Measurements from ENCODE around the gene COPG2.
A peak's percentile ranks its signal among the peaks of the same experiment; 100 is the strongest.
"Not testable (repeated sequence)": the region's sequence is repeated elsewhere in the genome, so short reads cannot be mapped to it uniquely, and the experiment has no call there.

Gene COPG2

DNA sequence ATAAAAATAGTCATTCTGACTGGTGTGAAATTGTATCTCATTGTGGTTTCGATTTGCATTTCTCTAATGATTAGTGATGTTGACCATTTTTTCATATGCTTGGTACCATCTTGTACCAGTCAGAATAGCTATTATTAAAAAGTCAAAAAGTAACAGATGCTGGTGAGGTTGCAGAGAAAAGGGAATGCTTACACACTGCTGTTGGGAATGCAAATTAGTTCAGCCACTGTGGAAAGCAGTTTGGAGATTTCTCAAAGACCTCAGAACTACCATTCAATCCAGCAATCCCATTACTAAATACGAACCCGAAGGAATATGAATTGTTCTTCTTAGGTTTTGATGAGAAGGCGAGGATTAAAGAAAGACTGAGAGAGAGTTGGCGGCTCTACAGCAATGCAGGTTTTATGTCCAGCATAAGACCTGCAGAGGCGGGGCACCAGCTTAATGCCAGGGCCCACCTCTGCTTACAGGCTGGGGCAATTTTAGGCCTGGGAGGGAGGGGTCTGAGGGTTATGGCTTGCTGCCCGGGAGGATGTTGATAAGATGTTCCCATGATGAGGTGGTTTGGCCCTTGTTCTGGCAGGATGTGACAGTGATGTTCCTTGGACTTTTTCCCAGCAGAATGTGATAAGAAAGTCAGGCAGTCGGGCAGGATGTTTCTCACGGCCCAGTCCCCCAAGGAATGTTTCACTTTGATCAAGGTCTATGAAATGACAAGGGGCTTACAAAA lies 102.2 kb downstream of the COPG2 start:
- DNase-seq (ENCODE audit: low read depth): peak; percentile 69

DNA sequence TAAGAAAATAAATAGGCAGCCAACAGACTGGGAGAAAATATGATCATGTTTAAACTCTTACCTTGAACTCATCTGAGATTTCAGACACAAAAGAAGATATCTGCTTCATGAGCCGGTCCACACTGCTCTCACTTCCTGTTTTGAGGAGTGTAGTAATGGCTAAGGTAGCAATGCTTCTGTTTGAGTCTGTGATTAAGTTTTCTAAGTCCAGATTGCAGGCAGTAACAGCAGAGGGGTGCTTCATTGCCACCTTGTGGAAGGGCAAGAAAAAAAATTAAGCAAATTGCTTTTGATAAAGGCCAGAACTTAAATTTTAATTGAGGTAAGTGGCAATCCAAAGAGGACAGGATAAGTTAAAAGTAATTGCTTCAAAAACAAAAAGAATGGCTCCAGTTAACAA lies 107.6 kb downstream of the COPG2 start:
- no peak for DNase-seq (ENCODE audit: low read depth)

DNA sequence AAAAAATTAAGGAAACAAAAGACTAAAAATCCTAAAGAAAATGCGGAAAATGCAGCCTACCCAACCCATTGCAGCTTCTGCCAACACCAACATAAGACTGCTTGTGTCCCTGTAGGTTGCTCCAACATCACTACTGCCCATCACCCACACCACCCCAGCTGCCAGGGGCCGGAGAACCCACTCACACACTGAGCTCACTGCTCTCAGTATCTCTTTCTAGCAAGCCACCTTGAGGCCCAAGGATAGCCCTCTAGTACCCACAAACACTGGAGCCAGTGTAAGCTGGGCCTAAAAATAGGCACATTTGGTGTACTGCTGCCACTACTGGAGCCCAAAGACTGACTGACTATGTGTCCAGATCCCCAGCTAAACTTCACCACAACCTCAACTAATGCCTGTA lies 109.4 kb downstream of the COPG2 start:
- DNase-seq (ENCODE audit: low read depth): no peak

DNA sequence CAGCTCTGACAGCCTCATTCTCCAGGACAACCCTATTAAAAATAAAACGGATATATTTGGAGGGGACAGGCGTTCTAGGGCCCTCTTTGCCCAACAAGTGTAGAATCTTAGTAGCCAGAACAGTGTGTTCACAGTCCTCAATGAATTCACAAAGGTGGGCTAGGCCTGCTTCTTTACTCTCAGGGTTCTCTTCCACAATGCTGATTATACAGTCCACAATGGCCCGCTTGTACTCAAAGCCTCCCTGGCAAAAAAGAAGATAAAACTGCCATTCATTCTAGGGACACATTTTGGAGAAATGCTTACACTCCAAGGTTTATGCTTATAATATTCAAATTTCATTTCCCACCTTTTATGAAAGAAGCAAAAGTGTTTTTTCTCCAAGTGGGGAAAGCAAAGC lies 114.1 kb downstream of the COPG2 start:
- DNase-seq (ENCODE audit: low read depth): no peak

DNA sequence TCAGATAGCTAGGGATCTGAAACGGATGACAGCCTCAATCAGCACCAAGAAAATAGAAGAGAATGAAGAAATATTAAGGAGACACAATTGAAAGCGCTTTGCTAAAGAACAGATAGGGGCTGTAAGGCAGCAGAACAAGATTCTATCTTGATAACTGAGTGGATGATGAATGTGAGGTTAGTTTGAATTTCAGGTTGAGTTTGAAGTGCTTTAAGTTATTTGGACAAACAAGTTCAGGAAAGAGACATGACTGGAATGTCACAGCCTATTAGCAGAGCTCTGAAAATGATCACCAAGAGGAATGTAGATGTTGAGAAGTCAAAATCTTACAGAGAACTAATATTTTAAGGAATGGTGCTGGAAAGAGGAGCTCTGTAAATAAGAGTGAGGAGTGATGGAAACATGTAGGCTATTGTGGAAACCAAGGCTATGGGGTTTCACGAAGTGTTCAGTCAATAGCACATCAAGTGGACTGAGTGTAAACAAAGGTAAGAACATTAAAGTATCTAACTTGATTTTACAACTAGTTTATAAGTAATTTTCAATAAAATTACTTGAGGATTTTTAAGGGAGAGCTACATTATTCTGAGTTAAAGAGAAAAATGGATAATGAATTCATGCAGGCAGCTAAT lies 115.0 kb downstream of the COPG2 start:
- DNase-seq (ENCODE audit: low read depth): no peak

DNA sequence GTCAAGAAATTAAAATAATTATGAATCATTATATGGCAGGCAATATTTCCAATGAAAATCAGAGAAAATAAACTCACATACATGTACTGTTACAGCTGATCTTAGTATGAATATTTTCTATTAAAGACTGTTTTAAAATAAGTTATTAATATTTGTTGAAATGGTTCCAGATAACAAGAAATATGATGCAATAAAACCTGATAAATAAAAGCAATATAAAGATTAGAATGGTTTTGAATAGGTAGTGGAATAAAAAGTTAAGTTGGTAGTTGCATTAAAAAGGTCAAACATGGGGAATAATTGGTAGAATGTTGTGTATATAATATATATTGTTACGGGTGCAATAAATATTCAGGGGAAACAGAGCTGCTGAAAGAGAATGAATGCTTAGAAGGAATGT lies 124.2 kb downstream of the COPG2 start:
- DNase-seq (ENCODE audit: low read depth): no peak

DNA sequence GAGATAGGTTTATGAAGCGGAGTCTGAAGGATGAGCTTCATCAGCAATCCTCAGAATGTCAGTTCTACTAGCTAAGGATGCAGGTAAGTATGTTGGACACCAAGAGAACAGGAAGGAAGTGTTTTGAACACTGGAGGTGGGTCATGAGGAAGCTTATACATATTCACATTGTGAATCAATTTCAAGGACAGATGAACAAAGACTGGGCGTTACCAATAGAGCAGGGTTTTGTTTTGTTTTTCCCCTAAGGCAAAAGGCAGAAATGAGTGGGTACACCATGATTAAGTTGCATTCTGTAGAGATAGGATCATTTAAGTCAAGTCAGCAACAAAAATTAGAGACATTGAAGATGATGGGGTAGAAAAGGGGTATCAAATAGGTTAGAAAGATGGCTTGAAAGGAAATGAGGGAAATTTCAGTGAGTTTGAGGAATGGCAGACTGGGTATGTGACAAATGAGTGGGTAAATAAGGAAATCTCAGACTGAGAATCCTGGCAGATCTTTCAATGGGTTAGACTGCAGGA lies 125.0 kb downstream of the COPG2 start:
- no peak for DNase-seq (ENCODE audit: low read depth)

DNA sequence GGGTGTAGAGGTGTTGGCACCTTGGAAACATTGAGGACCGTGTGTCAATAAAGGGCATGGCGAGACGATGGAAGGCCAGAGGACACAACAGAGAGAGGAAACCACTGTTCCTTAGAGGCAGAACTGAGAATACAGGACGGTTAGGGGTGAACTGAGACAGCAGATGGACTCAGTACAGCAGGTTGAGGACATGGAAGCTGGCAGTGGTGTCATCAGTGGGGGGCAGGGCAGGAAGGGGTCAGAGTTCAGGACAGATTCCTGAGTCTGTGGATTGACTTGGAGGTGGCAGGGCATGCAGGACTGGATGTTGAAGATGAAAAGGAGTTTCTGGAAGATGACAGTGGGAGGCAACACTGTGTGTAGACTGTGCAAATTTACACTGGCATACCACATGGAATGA lies 126.3 kb downstream of the COPG2 start:
- not testable (repeated sequence) for DNase-seq (ENCODE audit: low read depth)

DNA sequence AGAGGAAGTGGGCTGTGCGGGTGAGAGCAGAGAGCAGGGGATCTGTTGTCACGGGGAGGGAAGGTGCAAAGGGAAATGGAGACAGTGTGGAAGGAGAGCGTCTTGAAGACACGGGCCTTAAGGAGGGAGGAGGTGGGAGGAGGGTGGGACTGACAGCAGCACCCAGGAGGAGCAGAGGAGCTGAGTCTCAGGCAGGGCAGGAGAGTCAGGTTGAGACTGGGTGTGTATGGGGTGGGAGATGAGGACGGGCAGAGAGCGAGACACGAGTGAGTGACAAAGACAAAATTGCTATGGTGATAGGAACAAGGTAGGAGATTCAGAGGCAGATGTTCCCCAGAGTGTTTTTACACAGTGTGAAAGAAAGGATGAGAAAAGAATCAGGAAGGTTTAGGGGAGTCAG lies 127.3 kb downstream of the COPG2 start:
- not testable (repeated sequence) for DNase-seq (ENCODE audit: low read depth)

DNA sequence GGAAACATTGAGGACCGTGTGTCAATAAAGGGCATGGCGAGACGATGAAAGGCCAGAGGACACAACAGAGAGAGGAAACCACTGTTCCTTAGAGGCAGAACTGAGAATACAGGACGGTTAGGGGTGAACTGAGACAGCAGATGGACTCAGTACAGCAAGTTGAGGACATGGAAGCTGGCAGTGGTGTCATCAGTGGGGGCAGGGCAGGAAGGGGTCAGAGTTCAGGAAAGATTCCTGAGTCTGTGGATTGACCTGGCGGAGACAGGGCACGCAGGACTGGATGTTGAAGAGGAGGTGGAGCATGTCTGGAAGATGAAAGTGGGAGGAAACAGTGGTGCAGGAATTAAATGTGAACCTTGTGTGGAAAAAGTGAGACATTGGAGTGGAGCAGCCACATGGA lies 130.7 kb downstream of the COPG2 start:
- DNase-seq (ENCODE audit: low read depth): not testable (repeated sequence)

DNA sequence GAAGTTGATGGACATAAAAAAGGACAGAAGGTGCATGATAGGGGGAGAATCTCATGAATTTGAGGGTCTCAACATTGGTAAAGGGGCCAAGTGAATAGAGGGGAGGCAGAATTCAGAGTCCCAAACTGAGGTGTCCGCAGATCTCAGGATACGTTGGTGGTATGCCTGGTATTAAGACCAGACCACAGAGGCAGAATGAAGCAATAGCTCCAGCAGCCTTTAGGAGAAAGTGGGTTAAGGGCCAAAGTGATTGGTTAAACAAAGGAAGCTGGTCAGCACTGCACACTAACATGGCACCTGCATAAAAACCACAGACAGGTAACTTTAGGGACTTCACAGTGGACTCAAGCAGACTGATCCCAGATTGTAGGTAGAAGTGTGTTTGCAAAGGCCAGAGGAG lies 139.1 kb downstream of the COPG2 start:
- DNase-seq (ENCODE audit: low read depth): no peak

DNA sequence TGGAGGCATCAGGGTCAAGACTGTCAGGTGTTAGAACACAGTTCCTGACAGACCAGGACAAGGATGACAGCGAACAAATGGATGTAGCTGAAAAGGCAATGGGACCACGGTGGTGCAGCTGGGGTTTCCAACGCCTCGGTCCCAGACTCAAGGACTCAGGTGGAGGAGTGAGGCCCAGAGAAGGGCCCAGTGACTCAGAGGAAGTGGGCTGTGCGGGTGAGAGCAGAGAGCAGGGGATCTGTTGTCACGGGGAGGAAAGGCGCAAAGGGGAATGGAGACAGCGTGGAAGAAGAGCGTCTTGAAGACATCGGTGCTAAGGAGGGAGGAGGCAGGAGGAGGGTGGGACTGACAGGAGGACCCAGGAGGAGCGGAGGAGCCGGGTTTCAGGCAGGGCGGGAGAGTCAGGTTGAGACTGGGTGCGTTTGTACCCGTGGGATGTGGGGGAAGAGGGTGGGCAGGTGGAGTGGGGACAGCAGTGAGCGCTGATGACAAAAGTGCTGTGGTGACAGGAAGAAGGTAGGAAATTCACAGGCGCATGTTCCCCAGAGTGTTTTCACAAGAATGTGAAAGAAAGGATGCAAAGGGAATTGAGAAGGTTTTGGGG lies 140.7 kb downstream of the COPG2 start:
- not testable (repeated sequence) for DNase-seq (ENCODE audit: low read depth)

DNA sequence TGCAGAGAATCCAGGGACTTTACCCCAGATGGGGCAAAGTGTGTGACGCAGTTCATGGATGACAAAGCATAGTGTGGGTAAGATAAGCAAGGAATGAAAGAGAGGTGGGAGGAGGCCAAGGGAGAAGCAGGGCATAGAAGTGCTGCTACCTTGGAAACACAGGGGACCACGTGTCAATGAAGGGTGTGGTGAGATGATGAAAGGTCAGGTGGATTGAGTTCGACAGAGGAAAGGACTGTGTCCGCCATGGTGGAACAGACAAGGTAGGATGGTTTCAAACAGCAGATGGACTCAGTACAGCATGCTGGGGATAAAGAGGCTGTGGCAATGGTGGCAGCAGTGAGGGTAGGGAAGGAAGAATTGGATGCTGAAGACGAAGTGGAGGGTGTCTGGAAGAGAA lies 143.9 kb downstream of the COPG2 start:
- no peak for DNase-seq (ENCODE audit: low read depth)

DNA sequence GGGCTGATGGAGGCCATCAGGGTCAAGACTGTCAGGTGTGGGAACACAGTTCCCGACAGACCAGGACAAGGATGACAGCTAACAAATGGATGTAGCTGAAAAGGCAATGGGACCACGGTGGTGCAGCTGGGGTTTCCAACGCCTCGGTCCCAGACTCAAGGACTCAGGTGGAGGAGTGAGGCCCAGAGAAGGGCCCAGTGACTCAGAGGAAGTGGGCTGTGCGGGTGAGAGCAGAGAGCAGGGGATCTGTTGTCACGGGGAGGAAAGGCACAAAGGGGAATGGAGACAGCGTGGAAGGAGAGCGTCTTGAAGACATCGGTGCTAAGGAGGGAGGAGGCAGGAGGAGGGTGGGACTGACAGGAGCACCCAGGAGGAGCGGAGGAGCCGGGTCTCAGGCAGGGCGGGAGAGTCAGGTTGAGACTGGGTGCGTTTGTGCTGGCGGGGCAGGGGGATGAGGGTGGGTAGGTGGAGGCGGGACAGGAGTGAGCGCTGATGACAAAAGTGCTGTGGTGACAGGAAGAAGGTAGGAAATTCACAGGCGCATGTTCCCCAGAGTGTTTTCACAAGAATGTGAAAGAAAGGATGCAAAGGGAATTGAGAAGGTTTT lies 144.9 kb downstream of the COPG2 start:
- DNase-seq (ENCODE audit: low read depth): not testable (repeated sequence)

DNA sequence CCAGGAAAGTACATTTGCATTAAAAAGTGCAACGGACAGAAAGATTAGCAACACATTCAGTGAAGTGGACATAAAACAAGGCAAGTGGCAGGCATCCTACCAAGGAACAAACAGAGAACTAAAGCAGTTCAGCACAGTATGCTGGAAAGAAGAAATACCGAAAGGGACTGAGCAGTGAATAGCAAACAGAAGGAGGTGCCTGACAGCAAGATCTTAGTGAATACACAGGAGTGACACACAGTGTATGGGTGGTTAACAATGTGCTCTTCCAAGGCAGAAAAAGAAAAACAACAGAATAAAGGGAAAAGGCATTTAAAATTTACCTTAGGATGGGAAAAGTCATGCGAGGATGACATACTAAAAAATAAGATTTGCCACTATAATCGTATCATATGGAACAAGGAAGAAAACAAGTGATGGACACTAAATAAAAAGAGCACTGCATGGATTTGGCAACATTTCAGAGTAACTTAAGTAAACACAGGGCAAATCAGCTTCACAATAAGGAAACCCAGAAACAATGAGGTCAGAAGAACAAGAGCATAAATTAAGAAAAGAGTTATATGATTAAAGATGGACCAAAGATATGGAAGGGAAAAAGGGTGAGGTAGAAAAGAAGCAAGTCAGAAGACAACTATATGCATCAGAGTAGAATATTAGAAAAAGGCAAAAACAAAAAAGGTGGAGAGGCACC lies 147.1 kb downstream of the COPG2 start:
- no peak for DNase-seq (ENCODE audit: low read depth)

DNA sequence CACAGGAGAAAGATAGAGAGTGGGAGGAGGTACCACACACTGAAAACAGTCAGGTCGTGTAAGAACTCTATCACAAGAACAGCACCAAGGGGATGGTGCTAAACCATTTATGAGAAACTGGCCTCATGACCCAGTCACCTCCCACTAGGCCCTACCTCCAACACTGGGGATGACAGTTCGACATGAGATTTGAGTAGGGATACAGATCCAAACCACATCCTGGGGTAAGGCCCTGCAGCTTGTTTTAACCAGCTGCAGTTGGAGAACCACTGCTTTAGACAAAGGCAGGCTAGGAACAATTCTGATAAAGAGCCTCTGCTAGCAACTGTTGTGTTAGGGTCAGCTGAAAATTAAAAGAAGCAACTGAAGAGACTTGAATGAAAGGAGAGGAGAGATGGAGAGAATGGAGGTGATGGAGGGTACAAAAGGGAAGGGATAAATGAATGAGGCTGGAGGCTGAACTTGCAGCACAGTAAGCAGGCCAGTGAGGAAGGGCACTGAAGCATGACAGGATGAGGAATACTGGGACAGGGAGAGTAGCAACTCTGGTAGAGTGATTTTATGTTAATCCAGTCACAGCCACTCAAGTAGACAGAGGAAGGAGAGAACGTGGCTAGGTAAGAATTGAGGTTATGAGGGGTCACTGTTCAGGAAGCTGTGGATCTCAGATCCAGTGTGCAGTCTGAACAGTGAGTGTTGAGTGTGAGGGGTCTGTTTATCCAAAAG lies 153.1 kb downstream of the COPG2 start:
- DNase-seq (ENCODE audit: low read depth): no peak

DNA sequence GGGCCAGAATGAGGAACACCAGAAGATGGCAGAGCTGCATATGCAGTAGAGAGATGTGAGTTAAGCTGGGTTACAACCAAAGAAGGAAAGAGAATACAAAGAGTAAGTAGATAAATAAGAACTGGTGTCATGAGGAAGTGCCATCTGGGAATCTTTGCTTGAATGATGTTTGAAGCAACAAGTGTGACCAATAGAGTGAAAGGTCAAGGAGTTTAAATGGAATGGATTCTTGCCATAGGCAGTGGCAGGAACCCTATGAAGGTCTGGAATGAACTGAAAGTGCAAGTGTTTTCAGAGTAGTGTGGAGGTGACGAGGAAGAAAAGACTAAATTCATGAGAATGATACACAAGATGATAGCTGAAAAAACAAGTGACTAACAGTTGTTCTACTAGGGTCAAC lies 155.1 kb downstream of the COPG2 start:
- DNase-seq (ENCODE audit: low read depth): no peak

DNA sequence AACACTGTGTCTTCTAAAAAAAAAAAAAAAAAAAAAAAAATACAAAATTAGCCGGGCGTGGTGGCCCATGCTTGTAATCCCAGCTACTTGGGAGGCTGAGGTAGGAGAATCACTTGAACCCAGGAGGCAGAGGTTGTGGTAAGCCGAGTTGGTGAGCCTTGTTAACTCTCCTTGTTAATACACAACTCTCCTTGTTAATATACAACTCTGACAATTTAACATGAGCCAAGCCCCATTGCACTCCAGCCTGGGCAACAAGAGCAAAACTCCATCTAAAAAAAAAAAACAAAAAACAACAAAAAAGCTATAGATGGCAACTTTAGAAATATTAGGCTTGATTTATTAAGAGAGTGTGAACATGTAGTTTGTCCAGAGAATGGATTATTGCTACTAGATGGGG lies 156.5 kb downstream of the COPG2 start:
- DNase-seq (ENCODE audit: low read depth): not testable (repeated sequence)

DNA sequence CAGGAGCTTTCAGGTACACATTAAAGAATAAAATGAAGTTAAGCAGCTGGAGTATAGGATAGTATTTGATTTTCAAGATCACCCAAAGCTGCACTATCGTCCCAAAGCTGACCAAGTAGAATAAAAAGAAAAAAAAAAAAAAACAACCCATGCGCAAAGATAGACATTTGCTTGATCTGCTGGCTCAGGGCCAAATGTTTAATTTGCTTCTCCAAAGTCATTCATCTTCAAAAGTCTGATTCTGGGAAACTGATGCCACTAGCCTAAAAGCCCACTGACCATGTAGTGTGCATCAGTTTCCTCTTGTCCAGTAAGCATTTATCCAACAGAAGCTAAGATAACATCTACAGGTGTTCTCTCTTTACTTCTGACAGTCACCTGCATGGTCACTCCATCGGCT lies 162.2 kb downstream of the COPG2 start:
- no peak for DNase-seq (ENCODE audit: low read depth)

DNA sequence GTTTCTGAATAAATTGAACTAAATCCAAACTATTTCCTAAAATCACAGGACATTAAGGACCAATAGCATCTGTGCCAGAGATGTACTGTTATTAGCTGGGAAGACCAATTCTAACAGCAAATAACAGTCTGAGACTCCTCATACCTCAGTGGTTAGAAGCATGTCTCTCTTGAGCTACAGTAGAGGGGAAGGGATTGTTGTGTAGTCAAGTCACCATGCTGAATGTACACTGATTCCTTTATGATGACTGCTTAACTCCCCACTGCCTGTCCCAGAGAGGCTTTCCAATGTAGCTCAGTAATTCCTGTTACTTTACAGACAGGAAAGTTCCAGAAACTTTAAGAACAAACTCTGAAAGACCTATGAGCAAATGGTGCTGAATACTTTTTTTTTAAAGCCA lies 162.8 kb downstream of the COPG2 start:
- DNase-seq (ENCODE audit: low read depth): peak; percentile 42

DNA sequence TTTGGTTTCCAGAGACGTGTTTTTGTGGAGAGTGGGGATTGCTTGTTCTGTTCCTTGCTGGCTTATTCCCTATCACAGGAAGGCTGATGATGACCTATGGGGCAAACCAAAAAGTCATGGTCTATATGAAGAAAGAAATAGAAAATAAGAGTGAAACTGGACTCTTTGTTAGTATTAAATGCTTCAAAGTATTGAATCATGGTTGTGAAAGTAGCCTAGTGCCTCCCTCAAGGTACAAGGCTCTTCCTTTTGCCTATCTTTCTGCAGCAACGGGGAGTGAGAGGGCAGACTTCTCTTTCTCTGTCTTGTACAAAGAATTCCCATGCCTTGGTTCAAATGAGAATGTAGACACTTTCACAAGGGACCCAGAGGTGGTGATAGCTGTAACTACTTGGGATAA lies 167.6 kb downstream of the COPG2 start:
- DNase-seq (ENCODE audit: low read depth): no peak

DNA sequence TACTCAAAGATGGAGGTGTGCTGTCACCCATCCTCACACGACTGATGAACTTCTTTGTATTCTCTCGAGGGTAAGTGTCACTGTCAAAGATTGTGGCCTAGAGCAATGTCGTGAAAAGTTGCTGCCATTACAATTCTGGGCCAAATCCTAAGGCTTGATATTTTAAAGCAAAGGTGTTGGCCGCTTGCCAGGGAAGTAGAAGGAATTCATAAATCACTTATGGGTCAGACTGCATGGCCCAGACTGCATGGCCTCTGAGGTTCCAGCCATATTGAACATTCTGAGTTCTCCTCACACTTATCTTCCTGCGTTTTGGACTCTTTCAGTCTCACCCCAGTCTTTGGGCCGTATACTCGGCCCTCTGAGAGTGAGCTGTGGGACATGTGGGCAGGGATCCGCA lies 168.1 kb downstream of the COPG2 start:
- DNase-seq (ENCODE audit: low read depth): no peak
